CD14-positive monocyte (primary cell): Measurements from ENCODE around the gene MET. TPM values are rescaled to one million over a fixed set of nuclear protein-coding genes. Genes with fewer than 3 reads are reported as not detected.

Experiments
- DNase-seq, 3 donors: peaks; one replicate each; pipeline ENCODE4 v3.0.0-alpha.2; 2011 to 2022
- H2AFZ ChIP-seq: 2 replicates; pipeline ENCODE4 v1.6.0; 2012; ENCODE audit warnings: mild to moderate bottlenecking, low read depth, low read length, inconsistent platforms; ENCODE audit not compliant: insufficient read depth, poor library complexity, severe bottlenecking
- H3K27ac ChIP-seq, 2 donors: 1 replicate in 1 of 2; 2 replicates in 1 of 2; pipeline ENCODE4 v1.5.1; 2012 to 2013; ENCODE audit warnings: low read length in 2 of 2, control low read depth in 1 of 2, inconsistent platforms in 1 of 2, low read depth in 1 of 2, mild to moderate bottlenecking in 1 of 2
- H3K27me3 ChIP-seq, 2 donors: one replicate each; pipeline versions ENCODE4 v1.6.0 to v1.6.1; 2011 to 2013; ENCODE audit warnings: low read length in 2 of 2; ENCODE audit not compliant: control insufficient read depth in 2 of 2, insufficient read depth in 2 of 2
- H3K36me3 ChIP-seq, 2 donors: replicated peaks in 1 of 2; 1 replicate in 1 of 2; 2 replicates in 1 of 2; pipeline versions ENCODE4 v1.5.1 to v1.6.1; 2012 to 2013; ENCODE audit warnings: low read length in 2 of 2, control low read depth in 1 of 2, inconsistent platforms in 1 of 2, mild to moderate bottlenecking in 1 of 2; ENCODE audit not compliant: insufficient read depth in 2 of 2, control insufficient read depth in 1 of 2
- H3K4me1 ChIP-seq, 2 donors: 1 replicate in 1 of 2; 2 replicates in 1 of 2; pipeline versions ENCODE4 v1.5.1 to v1.6.1; 2012 to 2013; ENCODE audit warnings: low read length in 2 of 2, control low read depth in 1 of 2, inconsistent platforms in 1 of 2, mild to moderate bottlenecking in 1 of 2, moderate library complexity in 1 of 2; ENCODE audit not compliant: insufficient read depth in 2 of 2, control insufficient read depth in 1 of 2
- H3K4me2 ChIP-seq: replicated peaks from 2 replicates; pipeline ENCODE3; 2012; ENCODE audit warnings: low read length, moderate library complexity, mild to moderate bottlenecking; ENCODE audit not compliant: poor library complexity, severe bottlenecking; ENCODE audit errors: extremely low read depth
- H3K4me3 ChIP-seq, 3 experiments: fragments of 200-600 bp in 1 of 3; sonication (generic) in 1 of 3; replicated peaks in 1 of 3; 1 replicate in 2 of 3; 2 replicates in 1 of 3; pipeline ENCODE4 v1.5.1; 2011 to 2013; ENCODE audit warnings: low read length in 3 of 3, mild to moderate bottlenecking in 3 of 3, control low read depth in 2 of 3, low read depth in 2 of 3, inconsistent platforms in 1 of 3, moderate library complexity in 1 of 3
- H3K79me2 ChIP-seq: 2 replicates; pipeline ENCODE4 v1.6.0; 2012; ENCODE audit warnings: mild to moderate bottlenecking, control low read depth, inconsistent platforms, low read length, moderate library complexity; ENCODE audit not compliant: insufficient read depth
- H3K9ac ChIP-seq: 2 replicates; pipeline ENCODE4 v1.6.0; 2017; ENCODE audit warnings: low read length, mild to moderate bottlenecking; ENCODE audit not compliant: insufficient read depth, poor library complexity, severe bottlenecking
- H3K9me3 ChIP-seq, 2 donors: replicated peaks in 1 of 2; 1 replicate in 1 of 2; 2 replicates in 1 of 2; pipeline versions ENCODE4 v1.5.1 to v1.6.1; 2012 to 2013; ENCODE audit warnings: low read length in 2 of 2, control low read depth in 1 of 2; ENCODE audit not compliant: control insufficient read depth in 1 of 2, insufficient read depth in 1 of 2
- H4K20me1 ChIP-seq: 2 replicates; pipeline ENCODE4 v1.6.0; 2012; ENCODE audit warnings: mild to moderate bottlenecking, low read length, control low read depth, moderate library complexity; ENCODE audit not compliant: insufficient read depth
- H3K27ac Mint-ChIP-seq, 7 donors: one replicate each; pipeline ENCODE4 v1.8.0; 2020; ENCODE audit warnings: mild to moderate bottlenecking in 7 of 7, mixed read lengths in 7 of 7, moderate library complexity in 6 of 7, inconsistent platforms in 2 of 7
- H3K27me3 Mint-ChIP-seq, 3 donors: one replicate each; pipeline ENCODE4 v1.8.0; 2021 to 2022; ENCODE audit warnings: low read depth in 3 of 3, mild to moderate bottlenecking in 3 of 3, mixed read lengths in 3 of 3, moderate library complexity in 3 of 3, inconsistent platforms in 1 of 3
- H3K36me3 Mint-ChIP-seq, 2 donors: one replicate each; pipeline ENCODE4 v1.8.0; 2020; ENCODE audit warnings: mixed read lengths in 2 of 2, inconsistent platforms in 1 of 2, mild to moderate bottlenecking in 1 of 2
- H3K4me1 Mint-ChIP-seq: one replicate; pipeline ENCODE4 v1.8.0; 2020; ENCODE audit warnings: mild to moderate bottlenecking, mixed read lengths
- H3K4me3 Mint-ChIP-seq, 2 donors: one replicate each; pipeline ENCODE4 v1.8.0; 2020; ENCODE audit warnings: mild to moderate bottlenecking in 2 of 2, mixed read lengths in 2 of 2, moderate library complexity in 1 of 2
- H3K9me3 Mint-ChIP-seq, 7 donors: one replicate each; pipeline ENCODE4 v1.8.0; 2020 to 2022; ENCODE audit warnings: mixed read lengths in 7 of 7, mild to moderate bottlenecking in 6 of 7, moderate library complexity in 6 of 7, inconsistent platforms in 2 of 7
- CTCF ChIP-seq: fragments of 200-600 bp; IDR thresholded peaks from one replicate; pipeline ENCODE4 v1.8.0; 2022; ENCODE audit warnings: antibody characterized with exemption, mild to moderate bottlenecking
- WGBS: methylation state at CpG from one replicate; pipeline ENCODE4 v1.1.5; 2013; ENCODE audit warnings: missing lambda C conversion rate; ENCODE audit not compliant: insufficient coverage; 5-methylcytosine and 5-hydroxymethylcytosine counted together
- intact Hi-C, 2 donors: fragments of 100-400 bp; cut with micrococcal nuclease; formaldehyde crosslinking; loops; one replicate each; pipeline versions ENCODE4 v1.15.0 to v1.15.1; 2023
- polyA plus RNA-seq, 3 donors: library from polyadenylated mRNA; depleted of rRNA in 1 of 3; unstranded in 2 of 3; stranded (reverse) in 1 of 3; fragments of 300-500 nt in 2 of 3; fragments of >200 nt in 1 of 3; fragmentation: Illumina TruSeq in 2 of 3; gene quantifications; 1 replicate in 2 of 3; 2 replicates in 1 of 3; pipeline ENCODE4 v1.2.3, GENCODE V29; 2012 to 2021

Gene MET
- polyA plus RNA-seq, 3 donors: not detected

DNA sequence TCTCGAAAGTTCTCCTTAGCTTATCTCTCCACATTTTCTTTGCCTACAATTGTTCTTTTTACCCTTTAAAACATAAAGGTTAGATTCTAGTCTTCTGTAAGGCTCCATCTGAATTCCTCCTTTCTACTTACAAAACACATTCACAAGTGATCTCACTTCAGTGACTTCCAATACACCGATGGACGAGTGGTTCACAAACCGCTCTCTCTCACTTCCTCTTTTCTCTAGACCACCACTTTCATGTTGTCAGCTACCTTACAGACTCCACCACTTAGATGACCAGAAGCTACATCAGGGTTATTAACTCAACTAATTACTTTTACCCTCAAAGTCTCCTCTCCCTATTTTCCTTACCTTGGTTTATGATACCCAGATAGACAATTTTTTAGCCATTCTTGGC lies 11.8 kb downstream of the MET start:
- Histone ChIP-seq H3K4me2 (no peak overlapping the region), H3K27ac (no peak overlapping the region), H3K79me2 (no peaks in the 10 kb centered on the region), H3K27me3 (peaks cover 0 to 2% of the 10 kb centered on the region in 2 donors), H2AFZ (no peak overlapping the region), H3K36me3 (no peaks in the 10 kb centered on the region), H3K4me1 (no peaks in the 10 kb centered on the region), H4K20me1 (no peaks in the 10 kb centered on the region), H3K9me3 (no peaks in the 10 kb centered on the region), H3K4me3 (no peak overlapping the region), H3K9ac (no peak overlapping the region)
- Mint-ChIP-seq H3K27me3 (peaks cover 5 to 11% (median 7%) of the 10 kb centered on the region in 3 donors), H3K36me3 (no peaks in the 10 kb centered on the region), H3K4me3 (no peak overlapping the region), H3K27ac (no peak overlapping the region), H3K4me1 (peaks cover 11% of the 10 kb centered on the region), H3K9me3 (peaks cover 0 to 1% (median 0%) of the 10 kb centered on the region in 7 donors)
- 25% methylated on average over 4 of the region's 4 CpGs for WGBS
- DNase-seq: peak in 2 of 3 donors; percentile 32 to 41
- TF ChIP-seq CTCF: no peak
- intact Hi-C loops: no loop called here

- Histone ChIP-seq H3K4me1 (no peaks in the 10 kb centered on the region), H3K27ac (no peak overlapping the region), H3K79me2 (no peaks in the 10 kb centered on the region), H3K9ac (no peak overlapping the region), H3K9me3 (no peaks in the 10 kb centered on the region), H3K4me2 (no peak overlapping the region), H3K27me3 (peaks cover 0 to 2% of the 10 kb centered on the region in 2 donors), H3K4me3 (no peak overlapping the region), H3K36me3 (no peaks in the 10 kb centered on the region), H2AFZ (no peak overlapping the region), H4K20me1 (no peaks in the 10 kb centered on the region)
- Mint-ChIP-seq H3K27me3 (peaks cover 8 to 11% (median 11%) of the 10 kb centered on the region in 3 donors), H3K9me3 (no peaks in the 10 kb centered on the region), H3K27ac (no peak overlapping the region), H3K4me3 (no peak overlapping the region), H3K36me3 (no peaks in the 10 kb centered on the region), H3K4me1 (peaks cover 13% of the 10 kb centered on the region)
- 93% methylated on average over 3 of the region's 3 CpGs for WGBS
- no peak for TF ChIP-seq CTCF
- DNase-seq: no peak
- intact Hi-C loops: loop anchor here in 1 of 2 donors (5.0 kb wide), 1 partner anchor 59 kb away; no protein-coding TSS in a partner anchor
Measured at GRCh38 chr7:116686033-116686432, 14.0 kb downstream of the MET start.
